HEK293T (cell line): ENCODE data around the gene NUP58.
"Not testable (repeated sequence)": the region's sequence is repeated elsewhere in the genome, so short reads cannot be mapped to it uniquely, and the experiment has no call there.

Experiments
- ARNT ChIP-seq: fragments of 450-650 bp; IDR thresholded peaks from 2 replicates; pipeline ENCODE4 v1.6.1; 2017; ENCODE audit warnings: mild to moderate bottlenecking
- BHLHE40 ChIP-seq: fragments of 450-650 bp; IDR thresholded peaks from 2 replicates; pipeline ENCODE4 v1.6.1; 2016; ENCODE audit warnings: mild to moderate bottlenecking, moderate library complexity, borderline replicate concordance
- ELF4 ChIP-seq: fragments of 450-650 bp; IDR thresholded peaks from 2 replicates; pipeline ENCODE4 v1.6.1; 2017; ENCODE audit warnings: antibody characterized with exemption
- FOXM1 ChIP-seq: fragments of 450-650 bp; IDR thresholded peaks from 2 replicates; pipeline ENCODE4 v1.6.1; 2017; ENCODE audit warnings: mild to moderate bottlenecking, borderline replicate concordance
- NFRKB ChIP-seq: fragments of 450-650 bp; IDR thresholded peaks from 2 replicates; pipeline ENCODE4 v1.6.1; 2016; ENCODE audit warnings: mild to moderate bottlenecking, moderate library complexity
- SP1 ChIP-seq: fragments of 450-650 bp; IDR thresholded peaks from 2 replicates; pipeline ENCODE4 v1.6.1; 2017
- TARDBP ChIP-seq: fragments of 450-650 bp; IDR thresholded peaks from 2 replicates; pipeline ENCODE4 v1.6.1; 2016
- ZNF384 ChIP-seq: fragments of 450-650 bp; IDR thresholded peaks from 2 replicates; pipeline ENCODE4 v1.6.1; 2016

GRCh38 chr13:25318946-25319345 is 17.5 kb downstream of the NUP58 start:
- TF ChIP-seq SP1, ELF4, ZNF384, ARNT, TARDBP, FOXM1, NFRKB, BHLHE40: not testable (repeated sequence)
